HG03432 (cell line): ENCODE measurements around the gene LARGE1.

Experiments
- ATAC-seq: cut with Tn5 transposase; IDR thresholded peaks from one replicate; pipeline ENCODE4 v1.9.1; 2021; ENCODE audit warnings: mild to moderate bottlenecking, moderate library complexity; ENCODE audit not compliant: unreplicated experiment

Gene LARGE1

DNA sequence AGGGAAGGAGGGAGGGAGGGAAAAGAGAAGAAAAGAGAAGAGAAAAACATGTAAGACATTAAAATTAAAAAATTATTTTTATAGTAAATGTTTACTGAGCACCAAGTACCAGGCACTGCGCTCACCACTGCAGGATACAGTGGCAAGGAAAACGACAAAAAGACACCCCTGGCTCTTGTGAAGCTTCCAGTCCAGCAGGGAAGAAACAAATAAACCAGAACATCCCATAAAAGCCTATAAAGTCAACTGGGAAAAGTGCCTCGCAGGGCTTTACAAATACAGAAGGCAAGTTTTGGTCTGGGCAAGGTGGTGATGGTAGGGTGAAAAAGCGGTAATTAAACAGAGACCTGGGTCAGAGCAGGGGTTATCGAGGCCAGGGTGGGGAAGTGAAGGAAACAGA lies 33.6 kb downstream of the LARGE1 start:
- ATAC-seq, result no peak

DNA sequence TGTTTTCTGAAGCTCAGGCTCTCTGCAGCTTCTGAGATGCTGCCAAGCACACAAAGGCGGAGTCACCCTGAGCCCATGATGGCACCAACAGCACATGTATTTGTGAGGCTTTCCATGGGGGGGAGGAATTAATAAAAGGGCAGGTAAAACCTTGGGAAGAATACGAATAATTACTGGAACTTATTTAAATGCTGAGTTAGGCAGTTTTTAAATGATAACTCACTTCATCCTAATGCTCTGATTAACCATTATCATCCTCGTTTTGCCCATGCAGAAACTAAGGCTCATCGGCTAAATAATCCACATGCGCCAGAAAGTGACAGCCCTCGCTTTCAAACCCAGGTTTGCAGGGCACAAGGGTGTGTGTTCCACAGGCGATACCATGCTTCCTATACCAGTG lies 35.4 kb downstream of the LARGE1 start:
- no peak for ATAC-seq

DNA sequence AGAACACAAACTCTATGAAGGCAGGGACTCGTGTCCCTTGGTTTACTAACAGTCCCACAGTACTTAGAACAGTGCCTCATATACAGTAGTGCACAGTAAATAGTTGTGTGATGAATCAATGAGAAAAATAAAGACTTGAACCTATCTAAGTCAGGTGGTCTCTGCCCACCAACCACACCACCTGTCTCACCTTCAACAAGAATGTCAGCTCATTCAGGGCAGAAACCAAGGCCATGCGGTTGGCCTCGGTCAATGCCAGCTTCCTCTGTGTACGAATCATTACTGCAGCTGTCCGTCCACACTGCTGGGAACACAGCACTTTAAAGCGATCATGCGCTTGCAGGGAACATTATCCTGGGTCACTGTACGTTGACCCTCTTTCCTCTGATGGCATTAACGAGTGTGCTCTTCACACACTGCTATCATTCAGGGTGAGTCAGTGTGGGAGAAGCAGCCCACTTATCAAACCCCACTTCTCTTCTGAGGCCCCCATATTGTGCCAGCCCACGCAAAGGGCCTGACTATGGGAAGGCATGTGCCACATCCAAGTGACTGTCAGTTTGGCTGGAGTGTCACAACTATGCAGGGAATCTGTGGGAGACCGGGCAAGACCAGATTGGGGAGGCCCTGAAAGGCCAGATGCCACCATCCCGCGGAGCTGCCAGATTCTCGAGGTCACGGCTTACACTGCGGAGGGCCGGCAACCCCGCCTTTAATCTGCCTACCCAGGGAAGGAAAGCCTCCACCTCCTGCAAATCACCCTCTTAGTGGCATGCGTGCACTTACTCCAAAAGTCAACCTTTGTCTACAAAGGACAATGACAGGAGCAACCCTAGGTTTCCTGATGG lies 36.1 kb downstream of the LARGE1 start:
- ATAC-seq, result no peak

DNA sequence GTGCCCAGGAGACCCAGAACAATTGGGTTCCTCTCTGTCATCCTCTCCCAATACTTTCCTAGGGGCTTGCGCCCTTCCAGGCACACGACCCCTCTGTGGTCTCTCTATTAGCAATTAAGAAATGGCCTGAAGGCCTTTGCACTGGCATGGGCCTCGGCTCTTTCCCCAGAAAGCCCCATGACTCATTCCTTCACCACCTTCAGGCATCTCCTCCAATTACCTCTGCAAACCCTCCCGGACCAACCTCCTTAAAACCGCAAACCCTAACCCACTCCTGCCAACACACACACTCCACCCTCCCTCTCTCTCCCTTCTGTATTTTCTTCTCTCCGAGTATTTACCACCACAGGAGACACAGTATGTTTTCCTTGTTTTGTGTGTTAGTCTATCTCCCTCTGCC lies 36.7 kb downstream of the LARGE1 start:
- peak; percentile 71 for ATAC-seq

DNA sequence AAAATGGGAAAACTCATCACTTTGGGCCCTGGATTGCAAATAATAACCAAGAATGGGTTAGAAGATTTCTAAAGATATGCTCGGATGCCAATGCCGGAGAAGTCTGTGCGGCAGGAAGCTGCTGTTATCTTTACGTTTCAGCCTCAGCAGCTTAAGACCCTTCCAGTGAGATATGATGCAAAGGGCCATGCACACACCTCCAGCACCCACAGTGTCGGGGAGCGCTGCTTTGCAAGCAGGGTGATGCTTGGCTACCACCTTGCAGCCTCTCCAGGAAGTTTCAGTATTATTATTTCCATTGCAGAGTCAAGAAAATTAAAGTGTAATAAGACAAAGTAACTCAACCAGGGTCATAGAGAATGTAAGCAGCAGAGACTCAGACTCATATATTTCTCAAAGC lies 37.3 kb downstream of the LARGE1 start:
- ATAC-seq, result no peak

DNA sequence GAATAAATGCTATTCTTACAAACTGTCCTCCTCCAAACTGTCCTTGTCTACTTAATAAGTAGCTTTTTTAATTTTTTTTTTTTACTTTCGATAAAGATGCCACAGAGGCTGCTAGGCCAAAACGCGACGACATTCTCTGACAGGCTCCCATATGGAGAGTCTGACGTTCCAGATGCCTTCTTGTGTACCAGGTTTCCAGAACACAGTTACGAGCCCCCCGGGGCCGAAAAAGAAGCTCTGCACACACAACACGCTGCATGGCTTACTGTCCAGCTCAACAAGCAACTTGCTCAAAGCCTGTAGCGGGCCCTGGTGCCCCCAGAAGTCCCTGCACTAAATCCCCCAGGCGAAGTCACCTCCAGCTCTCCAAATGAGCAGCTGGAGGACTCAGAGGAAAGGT lies 39.3 kb downstream of the LARGE1 start:
- ATAC-seq, result no peak

DNA sequence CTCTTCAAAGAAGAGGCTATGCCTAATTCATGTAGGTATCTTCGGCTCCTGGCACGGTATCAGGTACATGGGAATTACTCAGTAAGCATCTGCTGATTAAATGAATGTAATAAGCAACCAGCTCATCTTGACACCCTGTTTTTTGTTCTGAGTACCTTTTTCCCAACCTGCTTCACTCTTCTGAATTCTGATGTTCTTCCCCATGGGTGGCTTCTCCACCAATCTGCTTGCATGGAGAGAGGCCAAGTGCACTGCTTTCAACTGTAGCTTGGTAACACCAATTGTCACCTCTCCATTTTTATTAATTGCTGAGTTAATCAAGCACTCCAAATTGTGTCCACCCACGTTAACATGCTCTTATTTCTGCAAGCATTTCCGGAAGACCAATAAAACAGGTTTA lies 40.5 kb downstream of the LARGE1 start:
- ATAC-seq, result no peak

DNA sequence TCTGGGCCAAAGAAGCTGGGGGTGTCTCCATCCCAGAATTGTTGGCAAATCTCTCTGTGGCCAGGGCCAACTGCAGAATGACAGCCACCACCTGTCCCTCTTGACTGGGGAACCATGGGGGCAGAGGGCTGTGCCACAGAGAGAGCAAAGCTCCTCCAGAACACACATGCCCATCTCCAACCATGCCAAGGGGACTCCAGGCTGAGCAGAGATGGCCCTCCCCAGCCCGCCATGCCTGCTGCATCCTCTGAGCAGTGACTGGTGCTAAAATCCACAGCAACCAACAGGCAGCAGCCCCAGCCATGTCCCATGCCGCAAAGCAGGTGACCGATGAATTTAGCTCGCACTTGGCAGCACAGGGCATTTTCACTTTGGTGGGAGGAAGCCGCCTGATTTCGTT lies 45.0 kb downstream of the LARGE1 start:
- ATAC-seq, result no peak

DNA sequence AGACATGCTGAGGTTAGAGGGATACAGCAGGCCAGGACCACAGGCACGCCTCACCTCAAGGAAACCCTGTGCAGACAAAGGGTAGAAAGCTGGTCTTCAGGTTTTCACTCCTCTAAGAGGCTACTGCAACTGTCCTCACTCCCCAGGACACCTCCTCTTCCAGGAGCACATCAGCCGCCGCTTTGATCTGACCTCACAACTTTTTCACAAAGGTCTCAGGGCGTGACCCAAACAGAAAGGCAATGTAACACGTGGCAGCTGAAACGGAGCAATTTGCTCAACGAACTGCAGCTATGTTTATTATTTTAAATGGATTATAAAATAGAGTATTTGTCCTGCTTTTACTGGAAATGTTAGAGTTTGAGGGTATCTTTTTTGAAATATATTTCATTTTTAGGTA lies 46.1 kb downstream of the LARGE1 start:
- ATAC-seq, result no peak

DNA sequence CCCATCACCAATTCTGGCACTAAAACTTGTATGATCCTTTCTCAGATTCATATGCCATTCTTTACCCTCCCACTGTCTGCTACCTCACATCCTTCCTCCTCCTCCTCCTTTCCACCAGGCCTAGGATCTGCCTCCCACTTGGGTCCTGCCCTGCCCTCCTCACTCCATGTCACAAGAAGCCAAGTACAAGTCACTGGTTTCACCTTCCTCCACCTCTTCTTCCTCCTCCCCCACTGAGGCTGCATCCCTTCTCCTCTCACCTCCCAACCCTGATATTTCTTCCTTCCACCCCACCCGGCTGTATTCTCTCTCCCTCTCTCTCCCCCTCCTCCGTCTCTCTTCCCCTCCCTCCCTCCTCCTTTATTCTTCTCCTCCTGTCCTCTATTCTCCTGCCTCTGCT lies 46.6 kb downstream of the LARGE1 start:
- no peak for ATAC-seq

DNA sequence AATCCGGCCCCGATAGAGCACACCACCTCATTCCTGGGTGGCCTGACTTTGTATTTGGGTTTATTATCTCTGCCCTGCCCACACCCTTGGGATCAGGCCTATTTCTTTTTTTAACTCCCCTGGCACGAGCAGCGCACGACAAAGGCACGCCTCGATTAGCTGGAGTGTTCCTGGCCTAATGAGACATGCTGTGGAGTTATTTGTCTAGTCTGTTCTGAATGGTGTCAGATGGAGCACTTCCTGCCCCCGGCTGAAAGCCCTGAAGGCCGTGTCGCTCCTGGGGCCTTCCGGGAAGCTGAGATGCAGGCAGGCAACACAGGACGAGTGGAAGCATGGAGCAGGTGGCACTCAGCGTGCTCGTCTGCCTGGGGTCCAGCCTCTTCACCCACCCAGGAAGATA lies 47.1 kb downstream of the LARGE1 start:
- ATAC-seq, result no peak

DNA sequence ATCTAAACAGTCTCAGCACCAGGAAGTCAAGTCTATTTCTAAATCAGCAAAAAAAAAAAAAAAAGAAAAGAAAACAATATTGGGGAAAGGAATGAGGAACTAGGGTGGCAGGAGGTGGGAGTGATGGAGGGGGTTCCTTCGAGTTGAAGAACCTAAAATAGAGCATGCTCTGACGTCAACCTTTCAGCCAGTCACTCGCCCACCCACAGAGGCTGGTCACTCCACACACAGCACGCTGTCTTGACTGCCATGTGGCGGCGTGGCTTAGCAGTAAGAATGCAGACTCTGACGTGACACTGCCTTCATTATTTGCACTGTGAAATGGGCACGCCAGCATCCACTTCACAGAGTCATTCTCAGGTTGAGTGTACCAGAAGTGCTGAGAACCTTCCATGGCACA lies 48.3 kb downstream of the LARGE1 start:
- no peak for ATAC-seq

DNA sequence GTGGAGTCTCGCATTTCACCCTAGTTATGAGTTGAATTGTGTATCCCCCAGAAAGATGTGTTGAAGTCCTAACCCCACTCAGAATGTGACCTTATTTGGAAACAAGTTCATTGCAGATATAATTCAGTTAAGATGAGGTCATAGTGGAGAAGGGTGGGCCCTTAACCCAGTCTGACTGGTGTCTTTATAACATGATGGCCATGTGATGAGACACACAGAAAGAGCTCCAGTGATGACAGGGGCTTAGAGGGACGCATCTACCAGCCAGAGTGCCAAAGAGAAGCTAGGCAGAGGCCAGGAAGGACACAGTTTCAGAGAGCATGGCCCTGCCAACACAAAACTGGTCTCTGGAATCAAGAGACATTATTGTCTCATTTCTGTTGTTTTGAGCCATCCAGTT lies 50.3 kb downstream of the LARGE1 start:
- ATAC-seq, result no peak

DNA sequence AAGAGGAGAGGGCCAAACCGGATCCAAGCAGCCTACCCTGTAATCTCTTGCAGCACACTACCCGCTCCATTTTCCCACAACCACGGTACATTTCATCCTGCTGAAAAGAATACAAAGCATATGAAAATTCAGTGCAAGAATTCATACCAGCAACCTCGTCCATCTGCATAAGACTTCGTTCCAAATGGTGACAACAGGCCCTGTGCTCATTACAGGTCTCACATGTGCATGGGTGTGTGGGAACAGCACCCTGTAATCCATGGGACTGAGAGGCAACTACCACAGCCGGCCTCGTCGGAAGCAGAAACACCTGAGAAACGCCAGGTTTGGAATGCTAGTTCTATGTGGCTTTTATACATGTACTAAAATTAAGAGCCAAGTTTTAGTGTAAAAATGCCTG lies 52.3 kb downstream of the LARGE1 start:
- no peak for ATAC-seq

DNA sequence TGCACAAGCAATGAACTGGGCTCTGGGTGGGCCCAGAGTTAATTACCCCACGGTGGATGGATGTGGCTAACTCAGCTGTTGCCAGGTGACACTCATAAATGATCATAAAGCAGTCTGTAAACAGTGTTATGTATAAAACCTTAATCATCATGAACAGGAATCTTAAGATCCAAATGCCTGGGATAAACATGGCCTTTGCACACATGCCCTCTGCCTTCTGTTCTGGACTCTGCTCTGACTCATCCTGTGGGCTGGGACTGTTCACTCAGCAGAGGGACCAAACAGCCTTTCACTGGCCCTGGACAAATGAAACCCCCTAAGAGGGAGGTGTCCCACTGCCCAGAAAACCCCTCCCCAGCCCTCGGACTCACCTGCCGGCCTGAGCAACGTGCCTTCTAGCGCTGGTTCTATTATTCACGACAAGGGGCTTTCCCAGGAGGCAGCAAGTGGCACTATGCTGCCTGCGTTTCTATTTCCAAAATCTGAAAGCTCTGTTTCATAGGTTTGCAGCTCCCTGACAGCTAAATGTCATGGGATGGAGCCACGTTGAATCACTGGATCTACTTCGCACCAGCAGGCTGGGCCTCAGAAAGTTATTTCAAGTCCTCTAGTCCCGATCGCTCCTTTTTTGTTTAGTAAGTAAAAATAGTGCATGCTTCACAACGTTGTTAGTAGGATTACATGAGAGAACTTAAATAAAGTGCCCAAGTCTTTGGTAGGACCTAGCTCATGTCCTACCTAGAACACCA lies 53.0 kb downstream of the LARGE1 start:
- ATAC-seq, result no peak

DNA sequence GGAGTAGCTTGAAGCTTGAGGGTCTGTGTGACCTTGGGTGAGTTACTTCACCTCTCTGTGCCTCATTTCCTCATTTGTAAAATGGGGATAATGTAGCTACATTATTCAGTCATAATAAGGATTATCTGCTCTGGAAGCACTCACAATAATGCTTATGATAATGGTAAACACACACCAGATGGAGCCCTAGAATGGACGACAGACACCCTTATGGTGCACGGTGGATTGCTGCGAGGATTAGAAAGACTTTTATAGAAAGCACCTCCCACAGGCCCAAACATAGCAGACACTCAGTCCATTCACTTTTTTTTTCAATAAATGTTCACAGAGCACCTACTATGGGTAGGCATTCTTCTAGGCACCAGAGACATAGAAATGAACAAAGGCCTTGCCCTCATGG lies 53.8 kb downstream of the LARGE1 start:
- no peak for ATAC-seq

DNA sequence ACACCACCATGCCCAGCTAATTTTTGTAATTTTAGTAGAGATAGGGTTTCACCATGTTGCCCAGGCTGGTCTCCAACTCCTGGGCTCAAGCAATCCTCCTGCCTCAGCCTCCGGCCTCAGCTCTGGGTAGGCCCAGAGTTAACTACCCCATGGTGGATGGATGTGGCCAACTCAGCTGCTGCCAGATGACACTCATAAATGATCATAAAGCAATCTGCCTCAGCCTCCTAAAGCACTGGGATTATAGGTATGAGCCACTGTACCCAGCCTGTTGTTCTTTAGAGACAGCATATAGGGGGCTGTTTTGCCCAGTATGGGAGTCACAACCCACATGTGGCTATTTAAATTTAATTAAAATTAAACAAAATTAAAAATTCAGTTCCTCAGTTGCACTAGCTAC lies 54.3 kb downstream of the LARGE1 start:
- ATAC-seq, result no peak

DNA sequence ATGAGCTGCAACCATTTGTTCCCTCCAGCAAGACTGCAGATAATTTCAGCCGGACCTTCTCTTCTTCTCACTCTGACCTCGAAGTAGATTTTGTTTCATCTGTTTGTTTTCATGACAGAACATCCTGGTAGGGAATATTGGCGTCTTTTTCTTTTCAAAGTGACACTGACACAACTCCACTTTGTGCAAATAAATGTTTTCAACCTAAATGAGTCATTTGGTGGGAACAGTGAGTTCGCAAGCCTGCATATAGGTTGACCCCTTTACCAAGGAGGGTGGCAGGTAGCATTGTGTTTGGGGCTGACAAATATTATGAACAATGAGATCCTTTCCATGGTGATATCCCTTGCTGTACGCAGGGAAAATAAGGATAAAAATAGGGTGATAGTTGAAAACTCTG lies 55.0 kb downstream of the LARGE1 start:
- no peak for ATAC-seq

DNA sequence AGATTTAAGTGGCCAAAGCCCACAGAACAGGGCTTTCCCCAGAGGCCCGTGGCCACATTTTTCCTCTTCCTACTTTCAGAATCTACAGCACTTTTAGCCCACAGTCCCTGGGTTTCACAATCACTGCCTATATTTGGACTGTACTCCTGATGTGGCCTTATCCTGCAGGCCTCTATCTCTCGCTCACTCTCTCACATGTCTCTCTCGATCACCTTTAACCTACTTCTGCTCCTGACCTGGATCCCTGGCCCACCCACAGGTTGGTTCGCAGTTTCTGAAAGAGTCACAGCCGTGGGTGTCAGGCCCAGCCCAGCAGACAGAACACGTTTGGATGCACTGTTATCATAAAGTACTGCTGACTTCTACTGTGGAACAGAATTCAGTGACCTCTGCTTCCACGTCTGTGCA lies 55.5 kb downstream of the LARGE1 start:
- ATAC-seq, result no peak

DNA sequence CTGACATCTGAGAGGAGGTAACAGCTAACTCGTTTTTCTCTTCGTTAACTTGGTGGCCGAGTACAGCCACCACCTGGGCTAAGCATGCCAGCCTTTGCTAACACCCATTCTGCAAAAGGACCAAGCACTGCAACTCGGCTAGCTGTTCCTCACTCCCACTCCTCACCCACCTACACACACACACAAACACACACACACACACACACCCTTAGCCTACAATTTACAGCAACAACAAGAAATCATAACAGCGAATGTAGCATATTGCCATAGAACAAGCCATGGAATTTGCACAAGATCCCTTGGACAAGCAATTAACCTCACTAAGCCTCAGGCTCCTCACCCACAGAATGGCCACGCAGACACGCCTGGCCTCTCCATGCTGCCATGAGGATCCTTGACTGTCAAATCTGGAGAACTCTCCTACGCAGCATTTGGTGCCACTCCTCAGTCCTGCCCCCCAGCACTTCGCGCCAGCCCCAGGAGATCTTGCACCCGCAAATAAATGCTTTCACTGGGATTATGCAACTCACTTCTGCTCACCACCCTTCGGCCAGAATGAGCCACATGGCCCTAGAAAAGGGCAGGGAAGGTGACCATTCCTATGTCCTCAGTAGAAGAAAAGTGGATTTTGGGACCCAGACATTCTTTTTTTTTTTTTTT lies 58.9 kb downstream of the LARGE1 start:
- ATAC-seq, result no peak

DNA sequence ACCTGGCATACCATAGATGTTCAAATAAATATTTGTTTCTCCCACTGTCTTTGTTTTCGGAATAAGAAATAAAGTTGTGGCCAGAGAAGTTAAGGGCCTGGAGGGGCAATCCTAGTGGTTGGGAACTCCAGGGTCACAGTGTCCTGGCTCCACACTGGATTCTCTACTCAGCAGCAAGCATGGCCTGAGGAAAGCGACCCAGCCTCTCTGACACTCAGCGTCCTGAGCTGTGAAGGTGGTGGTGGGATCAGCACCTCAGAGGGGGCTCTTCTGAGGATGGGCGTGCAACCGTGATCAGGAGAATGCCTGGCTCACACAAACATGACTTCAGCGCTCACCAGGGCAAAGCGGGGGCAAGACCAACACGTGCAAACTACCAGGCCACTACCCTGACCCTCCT lies 59.9 kb downstream of the LARGE1 start:
- ATAC-seq, result no peak

DNA sequence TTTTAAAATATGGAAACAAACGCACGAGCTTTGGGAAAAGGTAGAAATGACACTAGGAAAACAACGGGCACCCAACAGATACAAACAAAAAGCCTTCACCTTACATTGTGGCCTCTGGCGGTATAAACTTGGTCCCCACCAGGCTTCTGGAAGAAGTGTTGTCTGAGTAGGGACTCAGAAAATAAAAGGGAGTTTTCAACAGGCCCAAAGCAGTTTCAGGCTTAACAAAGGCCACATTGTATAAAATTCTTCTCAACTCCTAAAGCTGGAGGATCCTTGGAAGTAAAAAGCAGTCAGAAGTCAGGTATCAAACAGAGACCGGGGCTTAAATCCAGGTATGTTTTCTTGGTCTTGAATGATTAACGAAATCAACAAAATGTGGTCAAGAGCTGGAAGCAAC lies 61.0 kb downstream of the LARGE1 start:
- no peak for ATAC-seq
